CD4-positive, alpha-beta T cell (primary cell): Measurements from ENCODE around the gene B4GALT5. TPM values are rescaled to one million over a fixed set of nuclear protein-coding genes. Genes with fewer than 3 reads are reported as not detected.

ENCODE experiments used
- ATAC-seq: fragments of 200-7000 bp; cut with Tn5 transposase; one replicate; pipeline ENCODE4 v1.10.0; 2022; ENCODE audit warnings: mild to moderate bottlenecking; ENCODE audit not compliant: poor library complexity
- CTCF ChIA-PET: fragments of 350-600 bp; sonication (Branson Sonifier 250); formaldehyde crosslinking; loops from one replicate; lab custom pipeline; 2021; ENCODE audit warnings: antibody characterized with exemption, inconsistent platforms; lab: Charles Lee
- POLR2A ChIA-PET: fragments of 350-600 bp; sonication (Branson Sonifier 250); formaldehyde crosslinking; loops from one replicate; lab custom pipeline; 2021; ENCODE audit warnings: antibody characterized with exemption, inconsistent platforms; lab: Charles Lee
- DNase-seq, 14 experiments: peaks; one replicate each; pipeline ENCODE4 v3.0.0-alpha.2; 2013 to 2020; ENCODE audit warnings: mixed read lengths in 2 of 14
- H3K27ac ChIP-seq, 2 donors: one replicate each; pipeline versions ENCODE4 v1.5.1 to v1.7.0; 2013; ENCODE audit warnings: low read length in 2 of 2, low read depth in 1 of 2, mild to moderate bottlenecking in 1 of 2
- H3K27me3 ChIP-seq, 2 experiments: 1 replicate in 1 of 2; 2 replicates in 1 of 2; pipeline versions ENCODE4 v1.6.1 to v1.7.0; 2013; ENCODE audit warnings: low read length in 2 of 2, control low read depth in 1 of 2, mild to moderate bottlenecking in 1 of 2, moderate library complexity in 1 of 2; ENCODE audit not compliant: insufficient read depth in 2 of 2, control insufficient read depth in 1 of 2
- H3K36me3 ChIP-seq: one replicate; pipeline ENCODE4 v1.6.1; 2013; ENCODE audit warnings: low read length, control low read depth; ENCODE audit not compliant: insufficient read depth
- H3K4me1 ChIP-seq: one replicate; pipeline ENCODE4 v1.6.1; 2013; ENCODE audit warnings: low read length, control low read depth; ENCODE audit not compliant: insufficient read depth
- H3K4me3 ChIP-seq: one replicate; pipeline ENCODE4 v1.5.1; 2013; ENCODE audit warnings: mild to moderate bottlenecking, low read length, moderate library complexity
- H3K9me3 ChIP-seq, 2 experiments: 1 replicate in 1 of 2; 2 replicates in 1 of 2; pipeline versions ENCODE4 v1.6.1 to v1.7.0; 2013; ENCODE audit warnings: low read length in 2 of 2, mild to moderate bottlenecking in 2 of 2, control low read depth in 1 of 2, moderate library complexity in 1 of 2; ENCODE audit not compliant: control insufficient read depth in 1 of 2, insufficient read depth in 1 of 2
- H3K27ac Mint-ChIP-seq: one replicate; pipeline ENCODE4 v1.8.0; 2020; ENCODE audit warnings: mixed read lengths
- H3K27me3 Mint-ChIP-seq: one replicate; pipeline ENCODE4 v1.8.0; 2021; ENCODE audit warnings: mixed read lengths
- H3K36me3 Mint-ChIP-seq: one replicate; pipeline ENCODE4 v1.8.0; 2021; ENCODE audit warnings: low read depth, mixed read lengths
- H3K4me1 Mint-ChIP-seq: one replicate; pipeline ENCODE4 v1.8.0; 2021; ENCODE audit warnings: low read depth, mixed read lengths
- H3K4me3 Mint-ChIP-seq: one replicate; pipeline ENCODE4 v1.8.0; 2020; ENCODE audit warnings: mild to moderate bottlenecking, mixed read lengths
- H3K9me3 Mint-ChIP-seq: one replicate; pipeline ENCODE4 v1.8.0; 2020; ENCODE audit warnings: mixed read lengths
- CTCF ChIP-seq: fragments of 200-600 bp; IDR thresholded peaks from one replicate; pipeline ENCODE4 v1.8.0; 2022; ENCODE audit warnings: antibody characterized with exemption, mild to moderate bottlenecking
- intact Hi-C, 2 experiments: fragments of 100-400 bp; cut with DNase I in 1 of 2; cut with micrococcal nuclease in 1 of 2; formaldehyde crosslinking; loops; one replicate each; pipeline versions ENCODE4 v1.15.1 to v1.9.0; 2023 to 2025; cut with DNase I, micrococcal nuclease
- total RNA-seq, 174 experiments: library from RNA in 2 of 174; stranded (reverse) in 2 of 174; gene quantifications; one replicate each; pipeline ENCODE4 v1.2.3 and lab custom pipeline; 2021 to 2026

B4GALT5 gene
- total RNA-seq, 2 experiments from 2014 or later = 3.1 to 3.2 TPM

GRCh38 chr20:49756241-49756640 lies 42.6 kb upstream of the B4GALT5 start:
- no peak overlapping the region for H3K27ac Mint-ChIP-seq
- Histone ChIP-seq H3K4me1 (peaks cover 3% of the 10 kb centered on the region), H3K27me3 (peaks cover 0 to 5% of the 10 kb centered on the region in 2 experiments), H3K36me3 (no peaks in the 10 kb centered on the region), H3K27ac (no peak overlapping the region), H3K9me3 (peaks cover 0 to 4% of the 10 kb centered on the region in 2 experiments), H3K4me3 (no peak overlapping the region)
- no peaks in the 10 kb centered on the region for H3K36me3 Mint-ChIP-seq
- H3K4me3 Mint-ChIP-seq = no peak overlapping the region
- no peak for TF ChIP-seq CTCF
- DNase-seq (no peak), ATAC-seq (no peak)
- intact Hi-C loops = no loop called here
- POLR2A ChIA-PET = no interaction called here
- peaks cover 4% of the 10 kb centered on the region for H3K4me1 Mint-ChIP-seq
- peaks cover 60% of the 10 kb centered on the region for H3K27me3 Mint-ChIP-seq
- H3K9me3 Mint-ChIP-seq = peaks cover 3% of the 10 kb centered on the region
- CTCF ChIA-PET = no interaction called here

GRCh38 chr20:49754596-49754995 lies 40.9 kb upstream of the B4GALT5 start:
- H3K9me3 Mint-ChIP-seq = peaks cover 3% of the 10 kb centered on the region
- peaks cover 0 to 4% of the 10 kb centered on the region in 2 experiments for H3K9me3 ChIP-seq
- H3K27ac Mint-ChIP-seq = no peak overlapping the region
- peaks cover 12% of the 10 kb centered on the region for H3K4me1 ChIP-seq
- DNase-seq = no peak
- no peak for TF ChIP-seq CTCF
- CTCF ChIA-PET = no interaction called here
- H3K27me3 ChIP-seq = peaks cover 0 to 5% of the 10 kb centered on the region in 2 experiments
- no peaks in the 10 kb centered on the region for H3K36me3 Mint-ChIP-seq
- H3K4me3 ChIP-seq = no peak overlapping the region
- intact Hi-C loops = no loop called here
- peaks cover 11% of the 10 kb centered on the region for H3K4me1 Mint-ChIP-seq
- H3K36me3 ChIP-seq = no peaks in the 10 kb centered on the region
- POLR2A ChIA-PET = interaction anchor here (1.2 kb wide), 1 partner anchor 47 kb away, joined by 3 read pairs; no protein-coding TSS in a partner anchor
- peaks cover 59% of the 10 kb centered on the region for H3K27me3 Mint-ChIP-seq
- no peak for ATAC-seq
- H3K27ac ChIP-seq = no peak overlapping the region
- no peak overlapping the region for H3K4me3 Mint-ChIP-seq

- ChIA-PET POLR2A (interaction anchor here (1.2 kb wide), 1 partner anchor 49 kb away, joined by 3 read pairs; no protein-coding TSS in a partner anchor), CTCF (no interaction called here)
- TF ChIP-seq CTCF = no peak
- ATAC-seq = no peak
- no peak overlapping the region for H3K27ac Mint-ChIP-seq
- Histone ChIP-seq H3K9me3 (peaks cover 0 to 4% of the 10 kb centered on the region in 2 experiments), H3K27ac (no peak overlapping the region), H3K4me3 (no peak overlapping the region), H3K36me3 (no peaks in the 10 kb centered on the region), H3K4me1 (peaks cover 12% of the 10 kb centered on the region), H3K27me3 (peaks cover 0 to 5% of the 10 kb centered on the region in 2 experiments)
- peaks cover 3% of the 10 kb centered on the region for H3K9me3 Mint-ChIP-seq
- peaks cover 51% of the 10 kb centered on the region for H3K27me3 Mint-ChIP-seq
- H3K36me3 Mint-ChIP-seq = no peaks in the 10 kb centered on the region
- intact Hi-C loops = no loop called here
- H3K4me3 Mint-ChIP-seq = no peak overlapping the region
- no peak for DNase-seq
- H3K4me1 Mint-ChIP-seq = peaks cover 11% of the 10 kb centered on the region
Measured at GRCh38 chr20:49753133-49753532, 39.5 kb upstream of the B4GALT5 start.
